Gastrocnemius medialis (tissue), 4 donors: ENCODE results near the gene ANO10. TPM values are rescaled to one million over a fixed set of nuclear protein-coding genes. Genes with fewer than 3 reads are reported as not detected.

Experiments used
- ATAC-seq, 2 donors: fragments of 150-250 bp; one replicate each; pipeline ENCODE4 v1.9.1; 2016
- DNase-seq, 2 donors: peaks; one replicate each; pipeline ENCODE4 v3.0.0-alpha.2; 2019
- H3K27ac ChIP-seq, 4 donors: fragments of 200-600 bp; sonication (generic); 1 replicate in 1 of 4; 2 replicates in 3 of 4; pipeline ENCODE4 v1.5.1; 2016 to 2018; ENCODE audit warnings: mild to moderate bottlenecking in 2 of 4, moderate library complexity in 1 of 4
- H3K27me3 ChIP-seq, 3 donors: fragments of 200-600 bp; sonication (generic) in 2 of 3; 1 replicate in 1 of 3; 2 replicates in 2 of 3; pipeline versions ENCODE4 v1.5.1 to v1.6.0; 2016 to 2019; ENCODE audit warnings: mild to moderate bottlenecking in 1 of 3, moderate library complexity in 1 of 3
- H3K36me3 ChIP-seq, 2 donors: fragments of 200-600 bp; sonication (generic) in 1 of 2; one replicate each; pipeline ENCODE4 v1.5.1; 2017 to 2018
- H3K4me1 ChIP-seq, 2 donors: fragments of 200-600 bp; sonication (generic) in 1 of 2; one replicate each; pipeline ENCODE4 v1.5.1; 2016 to 2017; ENCODE audit warnings: mild to moderate bottlenecking in 2 of 2
- H3K4me3 ChIP-seq, 4 donors: fragments of 200-600 bp; sonication (generic) in 3 of 4; 1 replicate in 1 of 4; 2 replicates in 3 of 4; pipeline ENCODE4 v1.5.1; 2016 to 2019; ENCODE audit warnings: mild to moderate bottlenecking in 2 of 4
- H3K9me3 ChIP-seq, 3 donors: fragments of 200-600 bp; sonication (generic) in 2 of 3; 1 replicate in 1 of 3; 2 replicates in 2 of 3; pipeline ENCODE4 v1.5.1; 2016 to 2019
- CTCF ChIP-seq, 5 experiments: fragments of 450-650 bp in 3 of 5; fragments of 200-600 bp in 2 of 5; sonication (generic) in 2 of 5; IDR thresholded peaks in 4 of 5; conservative IDR thresholded peaks in 1 of 5; 1 replicate in 4 of 5; 2 replicates in 1 of 5; pipeline ENCODE4 v1.5.1; 2016 to 2019; ENCODE audit warnings: antibody characterized with exemption in 5 of 5, mild to moderate bottlenecking in 3 of 5, moderate library complexity in 3 of 5
- POLR2A ChIP-seq, 2 donors: fragments of 450-650 bp; IDR thresholded peaks; one replicate each; pipeline ENCODE4 v1.6.1; 2017; ENCODE audit warnings: antibody characterized with exemption in 2 of 2, mild to moderate bottlenecking in 2 of 2, moderate library complexity in 2 of 2
- in situ Hi-C, 4 donors: fragments of 200-750 bp; cut with MboI; loops; one replicate each; pipeline versions ENCODE4 v1.15.0 to v1.8.0; 2017; ENCODE audit warnings: low sequenced_read_pairs in 4 of 4
- intact Hi-C: fragments of 100-400 bp; cut with DNase I; formaldehyde crosslinking; loops from one replicate; pipeline ENCODE4 v1.15.1; 2023; ENCODE audit warnings: low total_unique reads
- total RNA-seq, 4 donors: library from RNA; depleted of rRNA; stranded (reverse); fragments of >200 nt; gene quantifications; one replicate each; pipeline versions ENCODE4 v1.1.0 to v1.2.3, GENCODE V29; 2016

ANO10 gene
- total RNA-seq, 4 donors from 2014 or later: 6.9 to 8.1 (median 7.8) TPM

DNA sequence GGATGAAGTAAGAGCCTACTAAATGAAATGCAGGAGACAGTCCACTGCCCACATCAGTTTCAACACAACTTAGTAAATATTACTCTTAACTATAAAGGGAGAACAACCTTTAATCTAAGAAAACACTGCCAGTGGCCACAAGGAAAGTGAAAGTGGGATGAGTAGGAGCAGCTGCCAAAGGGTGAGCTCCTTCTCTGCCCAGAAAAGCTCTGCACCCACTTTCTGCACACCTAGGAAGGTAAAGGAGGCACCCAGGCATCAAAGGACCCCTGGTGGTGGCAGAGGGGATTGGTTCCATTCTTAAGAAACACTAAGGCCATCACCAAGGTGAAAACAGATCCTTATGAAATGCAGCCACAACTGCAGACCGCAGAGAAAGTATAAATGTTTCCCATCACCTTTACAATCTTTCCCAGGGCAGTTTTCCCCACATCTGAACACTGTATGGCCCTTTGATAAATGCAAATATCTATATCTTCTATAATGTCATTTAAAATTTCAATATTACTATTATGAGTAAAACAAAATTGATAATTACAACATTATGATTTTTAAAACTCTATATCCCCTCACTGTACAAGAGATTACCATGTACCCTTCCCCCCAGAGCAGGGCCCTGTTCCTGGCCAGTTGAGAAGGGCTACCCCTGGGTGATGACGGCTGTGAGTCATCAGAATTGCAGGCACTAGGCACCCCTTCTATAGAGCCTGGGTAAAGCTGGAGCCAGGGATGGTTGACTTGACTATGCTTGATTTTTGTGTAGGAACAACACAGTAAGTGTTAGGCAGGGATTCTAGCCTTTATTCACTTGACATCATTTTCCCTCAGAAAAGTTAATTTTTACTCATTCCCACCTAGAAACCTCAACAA, 243.5 kb downstream of the ANO10 start:
- in situ Hi-C loops: no loop called here
- Histone ChIP-seq H3K27me3 (no peaks in the 10 kb centered on the region), H3K36me3 (no peaks in the 10 kb centered on the region), H3K4me3 (no peak overlapping the region), H3K9me3 (no peaks in the 10 kb centered on the region), H3K4me1 (peaks cover 6 to 9% of the 10 kb centered on the region in 2 donors), H3K27ac (peak overlapping the region in 3 of 4 donors; percentile 15 to 53 (median 33))
- intact Hi-C loops: loop anchor here (2.0 kb wide), 1 partner anchor 216 kb away; no protein-coding TSS in a partner anchor
- TF ChIP-seq CTCF (IDR thresholded peaks at IDR 0.05 in 4 of 5, conservative IDR thresholded peaks at IDR 0.05 in 1 of 5): peak; percentile 43 to 66 (median 60)
- no peak for TF ChIP-seq POLR2A (IDR thresholded peaks at IDR 0.05)
- ATAC-seq (peak in 1 of 2 donors; percentile 83), DNase-seq (peak in 1 of 2 donors; percentile 36)

GRCh38 chr3:43373560-43373928, 248.3 kb downstream of the ANO10 start:
- no peak for TF ChIP-seq POLR2A (IDR thresholded peaks at IDR 0.05)
- TF ChIP-seq CTCF (IDR thresholded peaks at IDR 0.05 in 4 of 5, conservative IDR thresholded peaks at IDR 0.05 in 1 of 5): no peak
- DNase-seq (no peak), ATAC-seq (no peak)
- Histone ChIP-seq H3K27ac (no peak overlapping the region), H3K4me3 (no peak overlapping the region), H3K9me3 (no peaks in the 10 kb centered on the region), H3K36me3 (no peaks in the 10 kb centered on the region), H3K4me1 (peaks cover 7 to 8% of the 10 kb centered on the region in 2 donors), H3K27me3 (no peaks in the 10 kb centered on the region)
- intact Hi-C loops (no loop called here), in situ Hi-C loops (no loop called here)

DNA sequence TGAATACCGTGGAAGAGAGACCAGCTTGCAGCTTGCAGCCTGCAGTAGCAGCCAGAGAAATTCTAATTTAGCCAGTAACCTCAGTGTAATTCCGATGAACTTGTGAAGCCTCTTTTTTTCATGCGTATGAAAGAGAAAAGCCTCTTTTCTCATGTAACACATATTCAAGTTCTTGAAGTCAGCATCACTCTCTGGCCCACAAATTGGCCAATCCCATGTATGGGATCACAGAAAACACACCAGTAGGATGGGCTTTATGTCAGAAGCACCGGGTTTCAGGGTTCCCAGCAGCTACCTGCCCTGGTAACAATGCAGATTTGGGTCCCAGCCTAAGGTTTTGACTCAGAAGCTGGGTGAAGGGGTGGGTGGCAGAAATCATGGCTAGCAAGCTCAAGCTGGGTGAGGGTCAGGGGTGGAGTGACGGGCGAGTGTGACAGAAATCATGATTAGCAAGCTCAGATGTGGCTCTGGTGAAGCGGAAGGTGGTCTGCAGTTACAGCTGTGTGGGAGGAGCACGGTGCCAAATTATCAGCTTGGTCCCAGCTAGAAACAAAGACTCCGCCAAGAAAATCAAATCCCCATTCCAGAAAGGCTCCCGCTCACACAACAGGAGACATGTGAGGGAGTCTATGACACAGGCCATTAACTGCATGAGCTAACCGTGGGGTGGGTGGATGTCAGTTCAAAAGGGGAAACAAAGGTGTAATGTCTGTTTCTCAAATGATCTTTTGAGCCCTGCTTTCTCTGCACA, 248.8 kb downstream of the ANO10 start:
- intact Hi-C loops: no loop called here
- Histone ChIP-seq H3K36me3 (no peaks in the 10 kb centered on the region), H3K27me3 (no peaks in the 10 kb centered on the region), H3K4me3 (no peak overlapping the region), H3K4me1 (peaks cover 2 to 8% of the 10 kb centered on the region in 2 donors), H3K9me3 (no peaks in the 10 kb centered on the region), H3K27ac (no peak overlapping the region)
- TF ChIP-seq CTCF (IDR thresholded peaks at IDR 0.05 in 4 of 5, conservative IDR thresholded peaks at IDR 0.05 in 1 of 5): no peak
- no peak for TF ChIP-seq POLR2A (IDR thresholded peaks at IDR 0.05)
- DNase-seq (no peak), ATAC-seq (no peak)
- in situ Hi-C loops: no loop called here

DNA sequence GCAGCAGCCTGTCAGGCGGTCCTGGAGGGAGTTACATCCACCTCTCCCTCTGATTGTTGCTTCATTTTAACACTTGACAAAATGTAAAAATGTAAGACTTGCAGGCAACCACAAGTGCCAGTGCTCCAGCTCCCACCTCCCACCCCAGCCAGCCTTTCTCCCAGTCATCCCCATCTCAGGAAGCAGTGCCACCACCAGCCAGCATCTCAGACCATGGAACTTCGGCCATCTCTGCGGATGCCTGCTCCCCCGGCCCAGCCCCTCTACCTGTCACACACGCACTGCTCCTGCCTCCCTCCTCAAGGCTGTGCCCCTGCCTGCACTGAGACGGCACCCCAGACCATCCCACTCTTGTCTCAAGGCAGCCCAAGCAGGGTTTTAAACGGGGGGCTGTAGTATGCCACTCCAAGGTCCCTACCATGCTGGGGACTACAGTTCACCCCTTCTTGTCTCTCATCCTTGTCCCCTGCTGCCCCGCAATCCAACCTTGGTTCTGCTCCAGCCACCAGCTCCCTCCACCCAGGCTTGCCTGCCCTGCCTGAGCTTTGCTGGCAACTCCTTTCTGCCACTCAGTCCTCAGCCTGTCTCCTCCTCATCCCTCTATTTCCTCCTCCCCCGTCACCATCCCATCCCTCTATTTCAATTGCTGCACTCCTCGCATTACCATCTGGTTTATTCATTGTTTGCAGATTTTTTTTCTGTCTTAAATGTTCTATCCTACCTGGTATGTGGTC, 249.6 kb downstream of the ANO10 start:
- DNase-seq: no peak
- Histone ChIP-seq H3K9me3 (no peaks in the 10 kb centered on the region), H3K36me3 (no peaks in the 10 kb centered on the region), H3K27me3 (no peaks in the 10 kb centered on the region), H3K27ac (no peak overlapping the region), H3K4me3 (no peak overlapping the region), H3K4me1 (peaks cover 0 to 8% of the 10 kb centered on the region in 2 donors)
- in situ Hi-C loops (no loop called here), intact Hi-C loops (no loop called here)
- ATAC-seq: no peak
- TF ChIP-seq CTCF (IDR thresholded peaks at IDR 0.05 in 4 of 5, conservative IDR thresholded peaks at IDR 0.05 in 1 of 5) (no peak), POLR2A (IDR thresholded peaks at IDR 0.05) (no peak)
